Measurements from ENCODE around the gene NOP9. TPM values are rescaled to one million over a fixed set of nuclear protein-coding genes. Genes with fewer than 3 reads are reported as not detected.
"Not testable (repeated sequence)": the region's sequence is repeated elsewhere in the genome, so short reads cannot be mapped to it uniquely, and the experiment has no call there.

The NOP9 gene
- total RNA-seq, 2 donors from 2014 or later, result 25.7 to 27.7 TPM

- Mint-ChIP-seq H3K27ac (no peak overlapping the region), H3K4me3 (no peak overlapping the region), H3K4me1 (peaks cover 19% of the 10 kb centered on the region), H3K36me3 (ENCODE audit: low read depth) (no peaks in the 10 kb centered on the region), H3K27me3 (peaks cover 22% of the 10 kb centered on the region)
- no peaks in the 10 kb centered on the region for H3K9me3 ChIP-seq (ENCODE audit: control insufficient read depth, low read length, poor library complexity, severe bottlenecking)
- DNase-seq (no peak), ATAC-seq (no peak)
Measured at GRCh38 chr14:24324024-24324423, 24.4 kb downstream of the NOP9 start.

- Mint-ChIP-seq H3K4me1 (peaks cover 29% of the 10 kb centered on the region), H3K27me3 (peaks cover 14% of the 10 kb centered on the region), H3K36me3 (ENCODE audit: low read depth) (no peaks in the 10 kb centered on the region), H3K4me3 (no peak overlapping the region), H3K27ac (peak overlapping the region; percentile 41)
- DNase-seq (no peak), ATAC-seq (no peak)
- no peaks in the 10 kb centered on the region for H3K9me3 ChIP-seq (ENCODE audit: control insufficient read depth, low read length, poor library complexity, severe bottlenecking)
Measured at GRCh38 chr14:24325041-24325530, 25.4 kb downstream of the NOP9 start.

- H3K27ac Mint-ChIP-seq, result no peak overlapping the region
- no peak for ATAC-seq
- no peaks in the 10 kb centered on the region for H3K9me3 ChIP-seq (ENCODE audit: control insufficient read depth, low read length, poor library complexity, severe bottlenecking)
- DNase-seq, result no peak
- peaks cover 36% of the 10 kb centered on the region for H3K4me1 Mint-ChIP-seq
- no peak overlapping the region for H3K4me3 Mint-ChIP-seq
- no peaks in the 10 kb centered on the region for H3K36me3 Mint-ChIP-seq (ENCODE audit: low read depth)
- peaks cover 17% of the 10 kb centered on the region for H3K27me3 Mint-ChIP-seq
Measured at GRCh38 chr14:24325963-24326362, 26.3 kb downstream of the NOP9 start.

- no peak overlapping the region for H3K27ac Mint-ChIP-seq
- no peaks in the 10 kb centered on the region for H3K9me3 ChIP-seq (ENCODE audit: control insufficient read depth, low read length, poor library complexity, severe bottlenecking)
- H3K4me1 Mint-ChIP-seq, result peaks cover 43% of the 10 kb centered on the region
- no peak for DNase-seq
- H3K4me3 Mint-ChIP-seq, result no peak overlapping the region
- H3K36me3 Mint-ChIP-seq (ENCODE audit: low read depth), result no peaks in the 10 kb centered on the region
- peaks cover 20% of the 10 kb centered on the region for H3K27me3 Mint-ChIP-seq
- no peak for ATAC-seq
Measured at GRCh38 chr14:24327303-24327702, 27.7 kb downstream of the NOP9 start.

GRCh38 chr14:24327914-24328313 lies 28.3 kb downstream of the NOP9 start:
- not testable (repeated sequence) for ATAC-seq; H3K9me3 ChIP-seq (ENCODE audit: control insufficient read depth, low read length, poor library complexity, severe bottlenecking); DNase-seq; H3K4me3 Mint-ChIP-seq; H3K36me3 Mint-ChIP-seq (ENCODE audit: low read depth)
- H3K27ac Mint-ChIP-seq, result peak overlapping the region; percentile 29
- peaks cover 47% of the 10 kb centered on the region for H3K4me1 Mint-ChIP-seq
- H3K27me3 Mint-ChIP-seq, result peaks cover 21% of the 10 kb centered on the region

- Mint-ChIP-seq H3K4me3 (no peak overlapping the region), H3K4me1 (peaks cover 45% of the 10 kb centered on the region)
Measured at GRCh38 chr14:24329073-24329663, 29.5 kb downstream of the NOP9 start.

GRCh38 chr14:24329736-24330135 lies 30.1 kb downstream of the NOP9 start:
- no peak overlapping the region for H3K4me3 Mint-ChIP-seq
- DNase-seq, result peak in 1 of 3 donors; percentile 27
- H3K36me3 Mint-ChIP-seq (ENCODE audit: low read depth), result no peaks in the 10 kb centered on the region
- no peaks in the 10 kb centered on the region for H3K9me3 ChIP-seq (ENCODE audit: control insufficient read depth, low read length, poor library complexity, severe bottlenecking)
- H3K4me1 Mint-ChIP-seq, result peaks cover 45% of the 10 kb centered on the region
- H3K27ac Mint-ChIP-seq, result peak overlapping the region; percentile 29
- peaks cover 19% of the 10 kb centered on the region for H3K27me3 Mint-ChIP-seq
- peak; percentile 51 for ATAC-seq

More at GRCh38 chr14:24329073-24329663, 29.5 kb downstream of the NOP9 start:
- Mint-ChIP-seq H3K27me3 (peaks cover 19% of the 10 kb centered on the region), H3K27ac (peak overlapping the region; percentile 29), H3K36me3 (ENCODE audit: low read depth) (no peaks in the 10 kb centered on the region)
- no peaks in the 10 kb centered on the region for H3K9me3 ChIP-seq (ENCODE audit: control insufficient read depth, low read length, poor library complexity, severe bottlenecking)
- DNase-seq (no peak), ATAC-seq (no peak)

GRCh38 chr14:24330973-24331674 lies 31.5 kb downstream of the NOP9 start:
- ATAC-seq (no peak), DNase-seq (no peak)
- Mint-ChIP-seq H3K4me1 (peaks cover 47% of the 10 kb centered on the region), H3K27ac (peak overlapping the region; percentile 94), H3K27me3 (peaks cover 26% of the 10 kb centered on the region), H3K36me3 (ENCODE audit: low read depth) (peaks cover 1% of the 10 kb centered on the region), H3K4me3 (no peak overlapping the region)
- no peaks in the 10 kb centered on the region for H3K9me3 ChIP-seq (ENCODE audit: control insufficient read depth, low read length, poor library complexity, severe bottlenecking)

- no peaks in the 10 kb centered on the region for H3K9me3 ChIP-seq (ENCODE audit: control insufficient read depth, low read length, poor library complexity, severe bottlenecking)
- Mint-ChIP-seq H3K27me3 (peaks cover 26% of the 10 kb centered on the region), H3K36me3 (ENCODE audit: low read depth) (peaks cover 5% of the 10 kb centered on the region), H3K27ac (peak overlapping the region; percentile 94), H3K4me1 (peaks cover 48% of the 10 kb centered on the region), H3K4me3 (peak overlapping the region; percentile 96)
- DNase-seq (no peak), ATAC-seq (peak; percentile 1)
Measured at GRCh38 chr14:24331731-24332267, 32.1 kb downstream of the NOP9 start.

- peak; percentile 61 to 81 (median 73) for DNase-seq
- H3K4me3 Mint-ChIP-seq, result peak overlapping the region; percentile 96
- peaks cover 5% of the 10 kb centered on the region for H3K36me3 Mint-ChIP-seq (ENCODE audit: low read depth)
- peaks cover 26% of the 10 kb centered on the region for H3K27me3 Mint-ChIP-seq
- no peaks in the 10 kb centered on the region for H3K9me3 ChIP-seq (ENCODE audit: control insufficient read depth, low read length, poor library complexity, severe bottlenecking)
- H3K27ac Mint-ChIP-seq, result peak overlapping the region; percentile 94
- peaks cover 44% of the 10 kb centered on the region for H3K4me1 Mint-ChIP-seq
- ATAC-seq, result peak; percentile 92
Measured at GRCh38 chr14:24332268-24332993, 32.8 kb downstream of the NOP9 start.

- no peak for DNase-seq
- H3K27me3 Mint-ChIP-seq, result peaks cover 26% of the 10 kb centered on the region
- H3K9me3 ChIP-seq (ENCODE audit: control insufficient read depth, low read length, poor library complexity, severe bottlenecking), result no peaks in the 10 kb centered on the region
- no peak within 1 kb of the TSS for H3K27ac Mint-ChIP-seq
- H3K4me1 Mint-ChIP-seq, result peaks cover 45% of the 10 kb centered on the region
- peaks cover 5% of the 10 kb centered on the region for H3K36me3 Mint-ChIP-seq (ENCODE audit: low read depth)
- no peak for ATAC-seq
- H3K4me3 Mint-ChIP-seq, result peak within 1 kb of the TSS; percentile 67
Measured at GRCh38 chr14:24334431-24335291, 35.0 kb downstream of the NOP9 start, which contains the start of gene ADCY4. TSS of gene ADCY4 (minus strand) at chr14:24335071. CDS start at chr14:24334652, 419 bp downstream.

- DNase-seq (no peak), ATAC-seq (no peak)
- H3K4me1 Mint-ChIP-seq, result peaks cover 42% of the 10 kb centered on the region
- H3K27me3 Mint-ChIP-seq, result peaks cover 18% of the 10 kb centered on the region
- peaks cover 5% of the 10 kb centered on the region for H3K36me3 Mint-ChIP-seq (ENCODE audit: low read depth)
- no peak overlapping the region for H3K27ac Mint-ChIP-seq
- no peaks in the 10 kb centered on the region for H3K9me3 ChIP-seq (ENCODE audit: control insufficient read depth, low read length, poor library complexity, severe bottlenecking)
- peak overlapping the region; percentile 43 for H3K4me3 Mint-ChIP-seq
Measured at GRCh38 chr14:24335461-24336171, 36.0 kb downstream of the NOP9 start.

All from T-helper 17 cell (primary cell).